ENCODE results near the gene NRXN3. TPM values are rescaled to one million over a fixed set of nuclear protein-coding genes. Genes with fewer than 3 reads are reported as not detected.

The NRXN3 gene
- total RNA-seq, 2 experiments from 2014 or later = not detected

DNA sequence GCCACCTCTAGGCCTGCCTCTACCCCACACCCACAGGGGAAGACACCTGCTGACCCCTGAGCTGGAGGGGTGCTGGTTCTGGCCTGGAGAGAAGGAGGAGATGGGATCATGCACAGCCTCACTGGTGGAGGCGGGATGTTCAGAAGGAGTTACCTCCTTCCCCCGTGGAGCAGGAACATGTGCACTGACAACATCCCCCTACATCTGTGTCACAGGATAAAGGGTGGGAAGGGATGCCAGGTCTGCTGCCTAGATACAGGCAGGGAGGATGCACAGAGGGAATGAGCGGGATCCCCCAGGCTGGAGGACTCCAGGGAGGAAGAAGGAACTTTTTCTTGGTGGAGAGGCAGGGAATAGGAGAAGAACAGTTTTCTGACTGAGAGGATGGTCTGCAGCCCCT is 8.8 kb downstream of the NRXN3 start:
- POLR2A ChIA-PET = no interaction called here
- no TSS peak for BruUV-seq (replicated peaks)

GRCh38 chr14:78181270-78181669 is 11.1 kb downstream of the NRXN3 start:
- DNase-seq (ENCODE audit: low spot score) = no peak
- ChIA-PET POLR2A (no interaction called here), CTCF (ENCODE audit: unreplicated experiment) (no interaction called here)
- H3K9me3 ChIP-seq (ENCODE audit: low read length) = no peaks in the 10 kb centered on the region
- no peak overlapping the region for H3K4me2 ChIP-seq (ENCODE audit: low read length)
- H3K36me3 ChIP-seq (ENCODE audit: insufficient read depth, low read length) = no peaks in the 10 kb centered on the region
- H3K9me2 ChIP-seq (ENCODE audit: insufficient read depth, low read length) = no peaks in the 10 kb centered on the region
- no peak overlapping the region for H2AFZ ChIP-seq (ENCODE audit: low read length)
- H3K79me2 ChIP-seq (ENCODE audit: insufficient read depth, low read depth, low read length) = no peaks in the 10 kb centered on the region
- no peaks in the 10 kb centered on the region for H3K4me1 ChIP-seq (ENCODE audit: insufficient read depth, low read length, poor library complexity, severe bottlenecking)
- no peak overlapping the region for H3K27ac ChIP-seq (ENCODE audit: low read depth, low read length, poor library complexity, severe bottlenecking)
- intact Hi-C loops (cut with micrococcal nuclease; ENCODE audit: unreplicated experiment) = no loop called here
- no peak overlapping the region for H3K4me3 ChIP-seq (ENCODE audit: low read depth, low read length, poor library complexity, severe bottlenecking)
- no peak for TF ChIP-seq EZH2phosphoT487 (IDR thresholded peaks at IDR 0.05; ENCODE audit: borderline replicate concordance, low read depth, low read length)
- TF ChIP-seq, protein P1, sequence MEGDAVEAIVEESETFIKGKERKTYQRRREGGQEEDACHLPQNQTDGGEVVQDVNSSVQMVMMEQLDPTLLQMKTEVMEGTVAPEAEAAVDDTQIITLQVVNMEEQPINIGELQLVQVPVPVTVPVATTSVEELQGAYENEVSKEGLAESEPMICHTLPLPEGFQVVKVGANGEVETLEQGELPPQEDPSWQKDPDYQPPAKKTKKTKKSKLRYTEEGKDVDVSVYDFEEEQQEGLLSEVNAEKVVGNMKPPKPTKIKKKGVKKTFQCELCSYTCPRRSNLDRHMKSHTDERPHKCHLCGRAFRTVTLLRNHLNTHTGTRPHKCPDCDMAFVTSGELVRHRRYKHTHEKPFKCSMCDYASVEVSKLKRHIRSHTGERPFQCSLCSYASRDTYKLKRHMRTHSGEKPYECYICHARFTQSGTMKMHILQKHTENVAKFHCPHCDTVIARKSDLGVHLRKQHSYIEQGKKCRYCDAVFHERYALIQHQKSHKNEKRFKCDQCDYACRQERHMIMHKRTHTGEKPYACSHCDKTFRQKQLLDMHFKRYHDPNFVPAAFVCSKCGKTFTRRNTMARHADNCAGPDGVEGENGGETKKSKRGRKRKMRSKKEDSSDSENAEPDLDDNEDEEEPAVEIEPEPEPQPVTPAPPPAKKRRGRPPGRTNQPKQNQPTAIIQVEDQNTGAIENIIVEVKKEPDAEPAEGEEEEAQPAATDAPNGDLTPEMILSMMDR (conservative IDR thresholded peaks at IDR 0.05; ENCODE audit: low read length) = no peak
- H4K20me1 ChIP-seq (ENCODE audit: insufficient read depth, low read length) = no peaks in the 10 kb centered on the region
- BruUV-seq (replicated peaks) = no TSS peak

More for the DNA sequence above, 8.8 kb downstream of the NRXN3 start:
- Histone ChIP-seq H3K36me3 (ENCODE audit: insufficient read depth, low read length) (no peaks in the 10 kb centered on the region), H3K4me3 (ENCODE audit: low read depth, low read length, poor library complexity, severe bottlenecking) (no peak overlapping the region), H3K4me1 (ENCODE audit: insufficient read depth, low read length, poor library complexity, severe bottlenecking) (no peaks in the 10 kb centered on the region), H4K20me1 (ENCODE audit: insufficient read depth, low read length) (no peaks in the 10 kb centered on the region), H3K9me2 (ENCODE audit: insufficient read depth, low read length) (no peaks in the 10 kb centered on the region), H3K4me2 (ENCODE audit: low read length) (no peak overlapping the region), H3K9me3 (ENCODE audit: low read length) (no peaks in the 10 kb centered on the region), H3K79me2 (ENCODE audit: insufficient read depth, low read depth, low read length) (no peaks in the 10 kb centered on the region), H2AFZ (ENCODE audit: low read length) (no peak overlapping the region), H3K27ac (ENCODE audit: low read depth, low read length, poor library complexity, severe bottlenecking) (no peak overlapping the region)
- TF ChIP-seq, protein P1 (conservative IDR thresholded peaks at IDR 0.05; ENCODE audit: low read length) = no peak
- TF ChIP-seq EZH2phosphoT487 (IDR thresholded peaks at IDR 0.05; ENCODE audit: borderline replicate concordance, low read depth, low read length) = no peak
- CTCF ChIA-PET (ENCODE audit: unreplicated experiment) = no interaction called here
- intact Hi-C loops (cut with micrococcal nuclease; ENCODE audit: unreplicated experiment) = no loop called here
- no peak for DNase-seq (ENCODE audit: low spot score)

GRCh38 chr14:78182722-78183121 is 12.5 kb downstream of the NRXN3 start:
- no TSS peak for BruUV-seq (replicated peaks)
- ChIA-PET POLR2A (no interaction called here), CTCF (ENCODE audit: unreplicated experiment) (no interaction called here)
- H3K79me2 ChIP-seq (ENCODE audit: insufficient read depth, low read depth, low read length) = no peaks in the 10 kb centered on the region
- no peaks in the 10 kb centered on the region for H4K20me1 ChIP-seq (ENCODE audit: insufficient read depth, low read length)
- no peaks in the 10 kb centered on the region for H3K9me2 ChIP-seq (ENCODE audit: insufficient read depth, low read length)
- no peak for DNase-seq (ENCODE audit: low spot score)
- H2AFZ ChIP-seq (ENCODE audit: low read length) = no peak overlapping the region
- H3K4me3 ChIP-seq (ENCODE audit: low read depth, low read length, poor library complexity, severe bottlenecking) = no peak overlapping the region
- TF ChIP-seq, protein P1 (conservative IDR thresholded peaks at IDR 0.05; ENCODE audit: low read length) = no peak
- TF ChIP-seq EZH2phosphoT487 (IDR thresholded peaks at IDR 0.05; ENCODE audit: borderline replicate concordance, low read depth, low read length) = no peak
- intact Hi-C loops (cut with micrococcal nuclease; ENCODE audit: unreplicated experiment) = no loop called here
- no peaks in the 10 kb centered on the region for H3K36me3 ChIP-seq (ENCODE audit: insufficient read depth, low read length)
- no peak overlapping the region for H3K27ac ChIP-seq (ENCODE audit: low read depth, low read length, poor library complexity, severe bottlenecking)
- no peak overlapping the region for H3K4me2 ChIP-seq (ENCODE audit: low read length)
- no peaks in the 10 kb centered on the region for H3K4me1 ChIP-seq (ENCODE audit: insufficient read depth, low read length, poor library complexity, severe bottlenecking)
- no peaks in the 10 kb centered on the region for H3K9me3 ChIP-seq (ENCODE audit: low read length)
